AG09319 (cell line): Measurements from ENCODE around the gene RANBP17.
"Not testable (repeated sequence)": the region's sequence is repeated elsewhere in the genome, so short reads cannot be mapped to it uniquely, and the experiment has no call there.

Source experiments
- DNase-seq: peaks from one replicate; pipeline ENCODE4 v3.0.0-alpha.2; 2010; ENCODE audit warnings: low read depth; ENCODE audit errors: extremely low read depth
- TF ChIP-seq, protein P1 (sequence below): IDR thresholded peaks from 2 replicates; pipeline ENCODE4 v1.5.1; 2011; ENCODE audit warnings: low read depth, mild to moderate bottlenecking, inconsistent platforms, low read length, moderate library complexity

Gene RANBP17

DNA sequence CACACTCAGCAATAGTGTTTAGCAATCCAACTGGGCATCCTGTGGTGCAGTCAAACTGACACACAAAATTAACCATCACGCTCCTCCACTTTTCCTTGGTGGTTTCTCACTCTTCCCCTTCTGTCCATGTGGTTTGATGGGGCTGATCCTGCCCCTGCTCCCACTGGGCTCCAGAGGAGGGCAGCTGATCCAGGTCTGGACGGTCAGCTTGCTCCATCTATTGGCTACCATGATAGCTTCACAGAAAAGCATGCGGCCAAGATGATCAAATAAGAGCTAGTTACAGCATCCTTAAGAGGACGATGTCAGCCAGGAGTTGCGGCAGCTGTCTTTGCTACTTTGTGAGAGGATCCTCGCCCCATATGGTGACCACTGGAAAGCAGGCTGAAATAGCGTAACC is 29.6 kb upstream of the RANBP17 start:
- no peak for DNase-seq
- TF ChIP-seq, protein P1, sequence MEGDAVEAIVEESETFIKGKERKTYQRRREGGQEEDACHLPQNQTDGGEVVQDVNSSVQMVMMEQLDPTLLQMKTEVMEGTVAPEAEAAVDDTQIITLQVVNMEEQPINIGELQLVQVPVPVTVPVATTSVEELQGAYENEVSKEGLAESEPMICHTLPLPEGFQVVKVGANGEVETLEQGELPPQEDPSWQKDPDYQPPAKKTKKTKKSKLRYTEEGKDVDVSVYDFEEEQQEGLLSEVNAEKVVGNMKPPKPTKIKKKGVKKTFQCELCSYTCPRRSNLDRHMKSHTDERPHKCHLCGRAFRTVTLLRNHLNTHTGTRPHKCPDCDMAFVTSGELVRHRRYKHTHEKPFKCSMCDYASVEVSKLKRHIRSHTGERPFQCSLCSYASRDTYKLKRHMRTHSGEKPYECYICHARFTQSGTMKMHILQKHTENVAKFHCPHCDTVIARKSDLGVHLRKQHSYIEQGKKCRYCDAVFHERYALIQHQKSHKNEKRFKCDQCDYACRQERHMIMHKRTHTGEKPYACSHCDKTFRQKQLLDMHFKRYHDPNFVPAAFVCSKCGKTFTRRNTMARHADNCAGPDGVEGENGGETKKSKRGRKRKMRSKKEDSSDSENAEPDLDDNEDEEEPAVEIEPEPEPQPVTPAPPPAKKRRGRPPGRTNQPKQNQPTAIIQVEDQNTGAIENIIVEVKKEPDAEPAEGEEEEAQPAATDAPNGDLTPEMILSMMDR, result no peak

DNA sequence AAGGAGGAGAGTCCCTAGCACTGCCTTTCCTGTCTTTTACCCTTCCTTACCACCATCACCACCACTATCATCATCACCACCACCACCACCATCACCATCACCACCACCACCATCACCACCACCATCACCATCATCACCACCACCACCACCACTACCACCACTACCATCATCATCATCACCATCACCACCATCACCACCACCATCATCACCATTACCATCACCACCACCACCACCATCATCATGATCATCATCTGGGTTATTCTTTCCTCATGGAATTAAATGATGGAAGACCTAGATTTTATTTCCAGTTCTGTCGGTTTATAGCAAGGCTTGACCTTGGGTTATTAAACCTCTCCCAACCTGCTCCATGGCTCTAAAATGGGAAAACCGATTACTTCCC is 27.8 kb upstream of the RANBP17 start:
- not testable (repeated sequence) for DNase-seq

DNA sequence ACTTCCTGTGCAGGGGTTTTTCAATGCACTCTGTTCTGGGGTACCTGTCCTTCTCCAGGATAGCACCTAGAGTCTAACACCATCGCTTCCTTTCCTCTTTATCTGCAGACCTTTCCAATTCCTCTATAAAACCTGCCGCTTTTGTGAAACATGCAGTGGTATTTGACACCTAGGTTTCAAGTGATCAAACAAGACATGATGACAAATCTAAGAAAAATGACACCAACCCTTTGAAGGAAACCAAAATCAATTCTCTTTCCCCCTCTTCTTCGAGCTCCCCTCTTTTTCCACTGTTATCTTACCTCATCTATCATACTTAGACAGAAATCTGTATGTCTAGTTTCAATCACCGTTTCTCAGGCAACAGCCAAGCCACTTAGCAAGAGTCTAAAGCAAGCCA is 25.6 kb upstream of the RANBP17 start:
- TF ChIP-seq, protein P1, result no peak
- no peak for DNase-seq

DNA sequence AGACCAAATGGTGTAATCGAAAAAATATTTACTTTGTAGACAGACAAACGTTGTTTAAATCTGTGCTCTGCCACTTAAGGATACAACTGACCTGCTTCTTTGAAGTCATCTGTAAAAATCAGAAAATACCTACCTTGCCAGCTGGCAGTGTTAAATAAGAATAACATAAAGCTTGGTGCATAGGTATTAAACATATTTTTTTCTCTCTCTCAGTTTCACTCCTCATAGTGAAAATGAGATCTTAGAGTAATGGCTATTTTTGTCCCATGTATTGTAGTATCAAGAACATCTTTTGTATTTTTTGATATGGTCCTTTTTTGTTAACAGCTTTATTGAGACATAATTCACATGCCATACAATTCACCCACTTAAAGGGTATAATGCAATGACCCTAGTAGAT is 17.9 kb upstream of the RANBP17 start:
- TF ChIP-seq, protein P1, result no peak
- DNase-seq, result no peak

DNA sequence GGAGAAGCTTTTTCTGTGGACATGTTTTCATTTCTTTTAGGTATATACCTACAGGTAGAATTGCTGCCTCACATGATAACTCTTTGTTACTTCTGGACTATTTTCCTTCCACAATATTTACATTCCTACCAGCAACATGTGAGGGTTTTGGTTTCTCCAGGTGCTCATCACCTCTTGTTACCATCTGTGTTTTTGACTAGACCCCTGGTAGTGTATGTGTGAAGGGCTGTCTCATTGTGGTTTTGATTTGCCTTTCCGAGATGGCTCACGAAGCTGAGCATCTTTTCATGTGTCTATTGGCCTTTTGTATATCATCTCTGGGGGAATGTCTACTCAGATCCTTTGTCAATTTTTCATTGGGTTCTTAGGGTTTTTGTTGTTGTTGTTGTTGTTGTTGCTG is 17.2 kb upstream of the RANBP17 start:
- TF ChIP-seq, protein P1, result no peak
- no peak for DNase-seq

DNA sequence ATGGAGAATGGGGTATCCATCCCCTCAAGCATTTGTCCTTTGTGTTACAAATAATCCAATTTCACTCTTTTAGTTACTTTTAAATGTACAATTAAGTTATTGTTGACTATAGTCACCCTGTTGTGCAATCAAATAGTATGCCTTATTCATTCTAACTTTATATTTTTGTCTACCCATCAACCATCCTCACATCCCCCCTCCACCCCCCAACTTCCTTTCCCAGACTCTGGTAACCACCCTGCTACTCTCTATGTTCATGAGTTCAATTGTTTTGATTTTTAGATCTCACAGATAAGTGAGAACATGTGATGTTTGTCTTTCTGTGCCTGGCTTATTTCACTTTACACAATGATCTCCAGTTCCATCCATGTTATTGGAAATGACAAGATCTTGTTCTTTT is 15.4 kb upstream of the RANBP17 start:
- DNase-seq, result no peak
- TF ChIP-seq, protein P1, result no peak

DNA sequence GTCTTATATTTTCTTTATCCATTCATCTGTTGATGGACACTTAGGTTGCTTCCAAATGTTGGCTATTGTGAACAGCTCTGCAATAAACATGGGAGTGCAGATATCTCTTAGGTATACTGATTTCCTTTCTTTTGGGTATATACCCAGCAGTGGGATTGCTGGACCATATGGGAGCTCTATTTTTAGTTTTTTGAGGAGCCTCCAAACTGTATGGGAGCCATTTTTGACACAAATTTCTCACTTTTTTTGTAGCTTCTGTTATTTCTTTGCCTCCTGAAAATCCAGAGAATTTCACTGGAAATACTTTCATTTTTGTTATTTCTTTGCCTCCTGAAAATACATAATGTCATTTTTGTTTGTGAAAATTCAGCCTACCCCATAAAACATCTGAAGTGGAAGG is 15.0 kb upstream of the RANBP17 start:
- no peak for DNase-seq
- TF ChIP-seq, protein P1, result no peak

DNA sequence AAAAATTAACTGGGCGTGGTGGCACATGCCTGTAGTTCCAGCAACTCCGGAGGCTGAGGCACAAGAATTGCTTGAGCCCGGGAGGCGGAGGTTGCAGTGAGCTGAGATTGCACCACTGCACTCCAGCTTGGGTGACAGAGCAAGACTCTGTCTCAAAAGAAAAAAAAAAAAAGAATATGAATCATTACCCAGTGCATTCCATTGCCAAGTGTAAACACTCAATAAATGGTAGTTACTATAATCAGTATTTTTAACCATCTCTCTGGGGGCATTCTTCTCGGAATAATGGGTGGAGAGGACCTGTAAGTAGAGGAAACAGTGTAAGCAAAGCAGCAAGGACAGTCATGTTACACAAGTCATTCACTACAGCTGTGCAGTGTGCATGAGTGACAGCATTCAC is 13.8 kb upstream of the RANBP17 start:
- TF ChIP-seq, protein P1, result no peak
- no peak for DNase-seq
